HG03457 (cell line): Measurements from ENCODE around the gene COG3.

Source experiments
- ATAC-seq: cut with Tn5 transposase; IDR thresholded peaks from one replicate; pipeline ENCODE4 v1.9.1; 2021; ENCODE audit warnings: moderate number of reproducible peaks; ENCODE audit not compliant: unreplicated experiment

The COG3 gene

DNA sequence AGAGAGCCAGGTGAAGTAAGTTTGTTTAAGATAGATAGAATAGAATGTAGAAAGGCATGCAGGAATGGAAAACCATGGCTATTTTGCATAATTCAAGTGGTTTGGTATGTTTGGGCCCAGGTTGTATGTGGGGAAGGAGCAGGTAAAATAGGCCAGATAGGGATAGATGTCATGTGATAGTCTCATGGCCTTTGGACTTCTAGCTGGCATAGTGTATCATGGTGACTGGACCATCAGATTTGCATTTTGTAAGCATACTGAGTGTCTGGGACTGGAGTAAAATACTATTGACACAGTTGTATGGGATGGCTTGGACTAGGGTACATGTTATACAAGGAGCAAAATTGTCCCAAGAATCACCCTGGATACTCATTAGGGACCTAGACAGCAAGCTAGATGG is 38.9 kb downstream of the COG3 start:
- ATAC-seq = no peak

DNA sequence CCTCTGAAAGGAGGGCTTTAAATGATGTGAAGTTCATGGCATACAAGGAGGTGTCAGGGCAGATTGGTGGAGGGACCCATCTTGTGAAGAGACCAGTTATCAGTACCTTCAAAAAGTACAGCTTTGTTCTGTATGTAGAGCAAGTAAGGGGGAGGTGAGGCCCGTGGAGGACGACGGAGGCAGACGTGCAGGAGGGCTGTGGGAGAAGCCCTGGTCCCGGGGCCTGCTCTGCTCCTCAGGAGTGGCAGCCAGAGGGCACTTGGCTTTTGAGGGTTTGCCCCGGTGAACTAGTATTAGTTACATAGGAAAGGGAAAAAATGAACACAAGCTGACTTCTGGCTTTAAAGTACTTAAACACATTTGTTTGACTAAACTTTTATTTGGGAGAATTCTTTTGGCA is 42.1 kb downstream of the COG3 start:
- no peak for ATAC-seq

DNA sequence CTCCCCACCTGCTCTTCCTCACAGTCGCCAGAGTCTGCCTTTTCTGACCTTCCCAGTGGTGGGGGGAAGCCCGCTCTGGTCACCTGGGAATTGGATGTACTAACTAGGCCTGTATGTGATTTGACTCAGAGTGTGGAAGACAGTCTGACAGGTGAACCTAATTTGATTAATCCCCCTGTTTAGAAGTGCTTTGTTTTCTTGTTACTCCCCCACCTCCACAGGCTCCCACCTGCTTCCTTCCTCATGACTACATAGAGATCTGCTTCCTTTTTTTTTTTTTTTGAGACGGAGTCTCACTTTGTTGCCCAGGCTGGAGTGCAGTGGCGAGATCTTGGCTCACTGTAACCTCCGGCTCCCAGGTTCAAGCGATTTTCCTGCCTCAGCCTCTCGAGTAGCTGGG is 44.0 kb downstream of the COG3 start:
- ATAC-seq = no peak

DNA sequence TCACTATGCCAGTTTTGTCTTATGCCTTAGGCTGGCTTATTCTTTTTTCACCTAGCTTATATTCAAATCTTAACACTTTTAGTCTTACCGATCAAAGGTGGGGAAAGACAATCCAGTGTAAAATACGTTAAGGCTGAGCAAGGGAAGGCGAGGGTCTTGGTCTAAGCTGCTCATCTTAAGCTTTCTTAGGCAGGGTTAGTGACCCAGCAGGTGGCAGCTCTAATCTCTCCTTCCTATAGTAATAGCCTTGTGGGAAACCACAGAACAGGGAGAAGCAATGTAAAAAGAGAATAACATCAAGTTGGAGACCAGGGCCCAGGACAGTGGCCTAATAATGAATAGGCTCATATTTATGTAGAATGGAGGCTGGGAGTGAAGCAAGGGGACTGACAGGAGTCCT is 45.9 kb downstream of the COG3 start:
- no peak for ATAC-seq

- ATAC-seq = no peak
Observed at GRCh38 chr13:45511310-45512097, 46.8 kb downstream of the COG3 start.

GRCh38 chr13:45512098-45512496 is 47.4 kb downstream of the COG3 start:
- no peak for ATAC-seq

- ATAC-seq = no peak
Observed at GRCh38 chr13:45516757-45517156, 52.0 kb downstream of the COG3 start.

DNA sequence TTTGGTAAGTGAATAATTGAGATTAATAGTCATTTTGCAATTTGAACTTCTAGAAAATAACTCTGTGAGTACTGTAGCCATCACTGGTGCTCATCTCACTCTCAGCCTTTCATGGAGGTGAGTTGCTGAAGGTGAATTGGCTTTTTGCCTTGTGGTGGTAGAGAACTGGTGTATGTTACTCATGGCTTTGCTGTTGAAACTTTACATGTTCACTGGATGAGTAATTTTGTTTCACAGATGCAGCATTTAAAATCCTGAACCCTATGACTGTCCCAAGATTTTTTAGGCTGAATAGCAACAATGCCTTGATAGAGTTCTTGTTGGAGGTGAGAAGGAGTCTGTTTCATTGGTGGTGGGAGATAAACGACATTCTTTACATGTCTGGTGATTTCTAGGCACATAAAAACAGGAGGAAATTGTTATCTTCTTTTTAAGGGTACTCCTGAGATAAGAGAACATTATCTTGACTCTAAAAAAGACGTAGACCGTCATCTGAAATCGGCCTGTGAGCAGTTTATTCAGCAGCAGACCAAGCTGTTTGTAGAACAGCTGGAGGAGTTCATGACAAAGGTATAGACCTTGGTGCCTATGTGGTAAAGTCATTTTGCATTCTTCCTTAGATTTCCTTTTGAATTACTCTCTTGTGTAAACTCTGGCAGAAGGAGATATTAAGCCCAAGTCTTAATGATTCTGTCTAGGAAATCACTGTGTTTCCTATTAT is 53.9 kb downstream of the COG3 start:
- no peak for ATAC-seq

DNA sequence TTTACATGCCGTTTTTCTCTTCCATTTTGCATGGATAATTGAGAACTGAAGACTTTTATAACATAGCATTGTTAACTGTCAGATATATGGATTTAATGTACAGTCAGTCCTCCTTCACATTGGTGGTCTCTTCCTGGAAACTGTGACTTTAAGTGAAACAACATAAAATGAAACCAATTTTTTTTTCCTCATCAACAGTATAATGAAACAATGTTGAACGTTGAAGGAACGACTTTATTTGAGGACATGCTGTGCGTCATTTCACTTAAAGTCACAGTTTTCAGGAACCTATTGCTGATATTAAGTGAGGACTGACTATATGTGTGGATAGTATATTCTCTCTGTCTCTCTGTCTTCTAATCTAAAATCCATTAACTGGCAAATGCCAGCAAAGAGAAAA is 54.8 kb downstream of the COG3 start:
- ATAC-seq = no peak

DNA sequence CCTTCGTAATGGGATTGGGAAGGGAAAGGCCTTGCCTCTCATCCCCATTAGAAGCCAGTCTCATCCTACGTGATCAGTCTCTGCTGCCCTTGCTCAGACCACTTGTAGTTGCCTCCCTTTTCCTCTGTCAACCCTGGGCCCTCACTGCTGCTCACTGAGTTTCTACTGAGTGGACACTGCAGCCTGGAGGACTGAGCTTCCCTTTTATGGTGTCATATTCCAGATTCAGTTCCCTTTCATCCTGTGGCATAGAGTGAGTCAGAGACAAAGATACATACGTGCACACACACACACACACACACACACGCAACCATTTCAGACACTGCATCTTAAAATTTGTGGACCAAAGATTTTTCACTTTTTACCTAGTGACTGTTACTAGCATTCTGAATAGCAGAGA is 56.6 kb downstream of the COG3 start:
- no peak for ATAC-seq

DNA sequence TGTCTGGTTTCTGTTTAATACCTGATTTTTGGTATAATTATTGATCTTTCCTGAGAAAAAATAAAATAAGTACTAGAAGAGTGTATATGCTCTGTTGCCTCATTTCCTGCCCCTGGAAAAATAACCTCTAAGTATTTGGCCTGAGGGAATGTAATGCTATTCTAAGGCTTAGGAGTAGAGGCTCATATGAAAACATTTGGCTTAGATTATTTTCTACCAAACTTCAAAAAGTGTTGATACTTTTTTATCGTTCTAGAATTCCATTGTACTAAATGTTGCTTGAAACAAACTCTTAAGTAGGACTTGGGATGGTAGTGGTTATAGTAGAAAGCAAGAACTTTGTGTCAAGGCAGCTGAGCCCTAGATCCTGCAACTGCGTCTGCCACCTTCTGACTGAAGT is 57.8 kb downstream of the COG3 start:
- ATAC-seq = no peak

- ATAC-seq = no peak
Observed at GRCh38 chr13:45527699-45528462, 63.1 kb downstream of the COG3 start.

DNA sequence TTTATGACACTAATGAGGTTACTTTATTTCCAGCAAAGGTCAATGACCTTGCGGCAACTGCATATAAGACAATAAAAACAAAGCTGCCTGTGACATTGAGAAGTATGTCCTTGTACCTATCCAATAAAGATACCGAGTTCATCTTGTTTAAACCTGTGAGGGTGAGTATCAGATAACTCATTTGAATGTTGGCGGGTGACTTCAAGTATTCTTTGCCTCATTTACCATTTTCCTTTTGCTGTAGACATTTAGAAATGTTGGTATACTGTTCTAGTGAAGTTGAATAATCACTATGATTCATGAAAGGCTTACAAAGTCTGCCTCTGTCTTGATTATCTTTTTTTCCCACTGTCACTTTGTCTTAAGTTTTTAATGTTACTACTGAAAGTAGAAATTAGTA is 65.0 kb downstream of the COG3 start:
- no peak for ATAC-seq

- no peak for ATAC-seq
Observed at GRCh38 chr13:45534604-45535003, 69.9 kb downstream of the COG3 start.

- no peak for ATAC-seq
Observed at GRCh38 chr13:45536224-45536623, 71.5 kb downstream of the COG3 start.

DNA sequence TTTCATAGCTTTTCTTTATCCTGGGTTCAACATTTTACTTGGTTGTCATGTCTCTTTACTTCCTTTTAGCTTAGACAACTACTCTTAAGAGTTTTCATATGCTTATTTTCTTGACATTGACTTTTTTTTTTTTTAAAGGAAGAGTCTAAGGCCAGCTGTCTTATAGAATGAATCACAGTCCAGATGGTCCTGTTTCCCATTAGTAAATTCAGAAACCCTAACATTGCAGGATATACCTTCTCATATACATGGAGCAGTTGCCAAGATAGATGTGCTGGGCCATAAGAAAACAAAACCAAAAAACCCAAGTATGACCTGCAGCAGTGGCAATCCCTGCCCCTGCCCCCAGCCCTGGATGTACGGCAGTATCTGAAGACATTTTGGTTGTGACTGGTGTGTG is 72.8 kb downstream of the COG3 start:
- ATAC-seq = no peak

DNA sequence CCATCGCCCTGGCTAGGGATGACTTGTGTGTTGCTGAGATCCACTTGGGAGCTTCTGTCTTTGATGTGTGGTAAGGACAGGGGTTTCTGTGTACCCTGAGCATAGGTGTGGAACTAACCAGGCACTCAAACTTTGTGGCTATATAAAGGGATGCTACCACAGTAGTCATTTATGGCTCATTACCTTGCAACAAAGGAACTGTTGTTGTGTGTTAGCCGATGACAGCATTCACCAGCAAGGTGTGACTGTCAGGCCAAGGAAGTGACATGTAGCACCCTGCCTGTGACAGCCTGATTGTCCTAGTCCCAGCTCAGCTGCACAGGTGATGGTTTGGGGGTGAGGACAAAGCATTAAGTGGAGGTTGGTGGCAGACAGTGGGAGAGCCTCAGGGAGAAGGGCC is 73.6 kb downstream of the COG3 start:
- ATAC-seq = no peak

- no peak for ATAC-seq
Observed at GRCh38 chr13:45540195-45540594, 75.5 kb downstream of the COG3 start.

GRCh38 chr13:45540864-45541263 is 76.1 kb downstream of the COG3 start:
- no peak for ATAC-seq

DNA sequence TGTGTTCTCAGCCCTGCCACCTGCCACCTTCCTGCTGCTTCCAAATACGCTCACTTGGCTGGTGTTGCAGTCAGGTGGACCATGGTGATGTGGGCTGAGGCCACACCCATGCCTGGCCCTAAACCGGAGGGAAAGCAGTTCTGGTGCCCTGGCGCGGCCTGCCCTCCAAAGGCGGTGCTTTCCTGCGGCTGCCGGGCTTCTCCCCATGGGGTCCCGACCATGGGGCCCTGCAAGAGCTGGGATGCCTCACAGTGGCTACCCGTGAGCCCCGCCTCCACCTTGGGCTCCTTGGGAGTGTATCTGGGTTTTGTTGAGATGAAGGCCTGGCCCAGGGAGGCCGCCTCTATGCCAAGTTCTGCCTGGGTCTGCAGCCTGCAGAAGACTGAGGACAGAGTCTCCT is 77.1 kb downstream of the COG3 start:
- no peak for ATAC-seq

DNA sequence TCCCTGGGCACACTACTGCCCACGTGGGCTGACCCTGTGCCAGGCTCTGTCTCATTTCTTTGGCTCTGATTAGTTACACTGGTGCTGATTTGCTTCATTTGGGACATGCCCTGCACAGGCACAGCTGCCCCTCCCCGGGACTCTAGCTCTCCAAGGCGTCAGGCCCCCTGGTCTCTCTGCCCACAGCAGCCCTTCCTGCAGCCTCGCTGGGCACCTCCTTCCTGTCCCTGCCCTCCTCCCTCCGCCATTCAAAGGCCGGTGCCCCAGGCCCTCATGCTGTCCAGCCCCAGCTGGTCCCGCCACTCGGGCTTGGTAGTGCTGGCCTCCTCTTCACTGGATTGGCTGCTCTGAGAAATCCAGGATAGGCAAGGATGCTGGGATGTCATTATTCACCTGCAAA is 77.7 kb downstream of the COG3 start:
- ATAC-seq = no peak

GRCh38 chr13:45542878-45543277 is 78.1 kb downstream of the COG3 start:
- ATAC-seq = no peak
